HL-60 (cell line): Measurements from ENCODE around the gene GALK1.

ENCODE experiments used
- DNase-seq, 2 experiments: peaks; one replicate each; pipeline ENCODE4 v3.0.0-alpha.2; 2010 to 2020; ENCODE audit warnings: low read depth in 1 of 2, low spot score in 1 of 2
- H3K27ac ChIP-seq: fragments of 250-450 bp; sonication (Bioruptor Pico); replicated peaks from 2 replicates; pipeline ENCODE4 v1.5.1; 2020; ENCODE audit warnings: mild to moderate bottlenecking, moderate library complexity
- H3K27me3 ChIP-seq: fragments of 250-450 bp; sonication (Bioruptor Pico); 2 replicates; pipeline ENCODE4 v1.5.1; 2021; ENCODE audit warnings: mild to moderate bottlenecking, moderate library complexity; ENCODE audit not compliant: insufficient read depth, poor library complexity, severe bottlenecking
- H3K4me3 ChIP-seq: replicated peaks from 2 replicates; pipeline ENCODE4 v1.5.1; 2011; ENCODE audit warnings: mild to moderate bottlenecking, control low read depth, low read length; ENCODE audit not compliant: insufficient read depth
- CTCF ChIP-seq: IDR thresholded peaks from one replicate; pipeline ENCODE4 v1.5.1; 2011; ENCODE audit warnings: low read length, control low read depth, inconsistent platforms; ENCODE audit not compliant: insufficient read depth
- GABPA ChIP-seq: IDR thresholded peaks from 2 replicates; pipeline ENCODE4 v1.6.1; 2012; ENCODE audit warnings: low read depth
- POLR2AphosphoS5 ChIP-seq: IDR thresholded peaks from 2 replicates; pipeline ENCODE4 v1.6.1; 2012; ENCODE audit warnings: low read depth
- REST ChIP-seq: IDR thresholded peaks from 2 replicates; pipeline ENCODE4 v1.6.1; 2012; ENCODE audit warnings: low read depth; ENCODE audit not compliant: insufficient replicate concordance
- SPI1 ChIP-seq: IDR thresholded peaks from 2 replicates; pipeline ENCODE4 v1.6.1; 2012; ENCODE audit warnings: low read depth, mild to moderate bottlenecking, borderline replicate concordance
- microRNA-seq: library from miRNA; unstranded; fragments of <30 nt; microRNA quantifications from one replicate; pipeline ENCODE4, GENCODE V29; 2018

Gene GALK1

GRCh38 chr17:75712446-75712845 lies 52.5 kb downstream of the GALK1 start:
- H3K4me3 ChIP-seq, result no peak overlapping the region
- no peak overlapping the region for H3K27ac ChIP-seq
- TF ChIP-seq POLR2AphosphoS5, result no peak
- TF ChIP-seq GABPA, result no peak
- TF ChIP-seq SPI1, result no peak
- TF ChIP-seq REST, result no peak
- TF ChIP-seq CTCF, result no peak
- DNase-seq, result no peak
- no peaks in the 10 kb centered on the region for H3K27me3 ChIP-seq

Small RNAs within 50 kb of the gene (microRNA-seq; reads per million reads assigned to microRNA genes)
- 0.90 reads per million for gene MIR4738
